ENCODE measurements around the gene PIAS4. TPM values are rescaled to one million over a fixed set of nuclear protein-coding genes. Genes with fewer than 3 reads are reported as not detected.
A peak's percentile ranks its signal among the peaks of the same experiment; 100 is the strongest.

PIAS4 gene, protein sequence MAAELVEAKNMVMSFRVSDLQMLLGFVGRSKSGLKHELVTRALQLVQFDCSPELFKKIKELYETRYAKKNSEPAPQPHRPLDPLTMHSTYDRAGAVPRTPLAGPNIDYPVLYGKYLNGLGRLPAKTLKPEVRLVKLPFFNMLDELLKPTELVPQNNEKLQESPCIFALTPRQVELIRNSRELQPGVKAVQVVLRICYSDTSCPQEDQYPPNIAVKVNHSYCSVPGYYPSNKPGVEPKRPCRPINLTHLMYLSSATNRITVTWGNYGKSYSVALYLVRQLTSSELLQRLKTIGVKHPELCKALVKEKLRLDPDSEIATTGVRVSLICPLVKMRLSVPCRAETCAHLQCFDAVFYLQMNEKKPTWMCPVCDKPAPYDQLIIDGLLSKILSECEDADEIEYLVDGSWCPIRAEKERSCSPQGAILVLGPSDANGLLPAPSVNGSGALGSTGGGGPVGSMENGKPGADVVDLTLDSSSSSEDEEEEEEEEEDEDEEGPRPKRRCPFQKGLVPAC
- total RNA-seq (32.6 and 35.4 TPM in 2 replicates), polyA plus RNA-seq (9.6 and 11.3 TPM in 2 replicates)

DNA sequence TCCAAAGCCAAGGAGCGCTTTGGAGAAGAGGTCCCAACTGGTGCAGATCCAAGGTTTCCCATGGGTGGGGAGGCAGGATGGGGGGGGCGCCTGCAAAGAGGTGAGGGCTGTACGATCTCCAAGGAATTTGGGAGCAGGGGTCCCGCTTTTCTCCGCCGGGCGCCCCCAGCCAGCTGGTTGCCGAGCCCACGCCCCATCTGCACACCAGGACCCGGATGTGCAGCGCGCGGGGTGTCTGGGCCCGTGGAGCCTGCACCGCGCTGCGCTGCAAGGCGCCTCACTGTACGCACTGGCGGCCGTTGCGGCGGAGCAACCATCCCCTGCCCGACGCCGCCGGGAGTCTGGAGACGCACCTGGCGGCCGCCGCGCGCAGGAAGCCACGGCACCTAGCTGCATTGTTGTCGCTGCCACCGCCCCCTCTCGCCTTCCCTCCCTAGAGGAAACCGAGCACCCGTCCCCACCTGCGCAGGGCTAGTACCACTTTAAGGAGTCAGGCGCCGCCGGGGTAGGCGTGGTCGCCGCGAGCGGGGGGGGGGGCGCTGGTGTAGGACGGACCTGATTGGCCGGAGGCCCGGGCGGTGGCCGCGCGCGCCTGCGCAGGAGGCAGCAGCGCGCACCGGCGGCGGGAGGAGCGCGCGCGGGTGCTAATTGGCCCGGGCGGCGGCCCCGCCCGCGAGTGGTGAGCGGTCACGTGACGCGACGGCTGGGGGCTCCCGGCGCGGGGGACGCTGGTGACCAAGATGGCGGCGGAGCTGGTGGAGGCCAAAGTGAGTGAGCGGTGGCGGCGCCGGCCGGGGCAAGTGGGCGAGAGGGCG lies at the start of gene PIAS4:
PIAS4 (plus strand) TSS at position 716 of the 815 bp plus-strand sequence; CDS start at position 741, 25 bp downstream.
- H3K9me3 ChIP-seq (ENCODE audit: low read depth): no peaks in the 10 kb centered on the region
- peaks cover 30% of the 10 kb centered on the region for H3K4me1 ChIP-seq (ENCODE audit: low read depth)
- H3K27ac ChIP-seq: peak within 1 kb of the TSS; percentile 81
- TF ChIP-seq, protein P1, sequence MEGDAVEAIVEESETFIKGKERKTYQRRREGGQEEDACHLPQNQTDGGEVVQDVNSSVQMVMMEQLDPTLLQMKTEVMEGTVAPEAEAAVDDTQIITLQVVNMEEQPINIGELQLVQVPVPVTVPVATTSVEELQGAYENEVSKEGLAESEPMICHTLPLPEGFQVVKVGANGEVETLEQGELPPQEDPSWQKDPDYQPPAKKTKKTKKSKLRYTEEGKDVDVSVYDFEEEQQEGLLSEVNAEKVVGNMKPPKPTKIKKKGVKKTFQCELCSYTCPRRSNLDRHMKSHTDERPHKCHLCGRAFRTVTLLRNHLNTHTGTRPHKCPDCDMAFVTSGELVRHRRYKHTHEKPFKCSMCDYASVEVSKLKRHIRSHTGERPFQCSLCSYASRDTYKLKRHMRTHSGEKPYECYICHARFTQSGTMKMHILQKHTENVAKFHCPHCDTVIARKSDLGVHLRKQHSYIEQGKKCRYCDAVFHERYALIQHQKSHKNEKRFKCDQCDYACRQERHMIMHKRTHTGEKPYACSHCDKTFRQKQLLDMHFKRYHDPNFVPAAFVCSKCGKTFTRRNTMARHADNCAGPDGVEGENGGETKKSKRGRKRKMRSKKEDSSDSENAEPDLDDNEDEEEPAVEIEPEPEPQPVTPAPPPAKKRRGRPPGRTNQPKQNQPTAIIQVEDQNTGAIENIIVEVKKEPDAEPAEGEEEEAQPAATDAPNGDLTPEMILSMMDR (IDR thresholded peaks at IDR 0.05; ENCODE audit: low read depth, low read length): no peak
- H3K27me3 ChIP-seq: no peaks in the 10 kb centered on the region
- no peaks in the 10 kb centered on the region for H3K36me3 ChIP-seq
- peak within 1 kb of the TSS; percentile 90 for H3K4me3 ChIP-seq
- peak; percentile 96 to 99 for DNase-seq (ENCODE audit: low read depth in 1 of 2, low spot score in 1 of 2)

DNA sequence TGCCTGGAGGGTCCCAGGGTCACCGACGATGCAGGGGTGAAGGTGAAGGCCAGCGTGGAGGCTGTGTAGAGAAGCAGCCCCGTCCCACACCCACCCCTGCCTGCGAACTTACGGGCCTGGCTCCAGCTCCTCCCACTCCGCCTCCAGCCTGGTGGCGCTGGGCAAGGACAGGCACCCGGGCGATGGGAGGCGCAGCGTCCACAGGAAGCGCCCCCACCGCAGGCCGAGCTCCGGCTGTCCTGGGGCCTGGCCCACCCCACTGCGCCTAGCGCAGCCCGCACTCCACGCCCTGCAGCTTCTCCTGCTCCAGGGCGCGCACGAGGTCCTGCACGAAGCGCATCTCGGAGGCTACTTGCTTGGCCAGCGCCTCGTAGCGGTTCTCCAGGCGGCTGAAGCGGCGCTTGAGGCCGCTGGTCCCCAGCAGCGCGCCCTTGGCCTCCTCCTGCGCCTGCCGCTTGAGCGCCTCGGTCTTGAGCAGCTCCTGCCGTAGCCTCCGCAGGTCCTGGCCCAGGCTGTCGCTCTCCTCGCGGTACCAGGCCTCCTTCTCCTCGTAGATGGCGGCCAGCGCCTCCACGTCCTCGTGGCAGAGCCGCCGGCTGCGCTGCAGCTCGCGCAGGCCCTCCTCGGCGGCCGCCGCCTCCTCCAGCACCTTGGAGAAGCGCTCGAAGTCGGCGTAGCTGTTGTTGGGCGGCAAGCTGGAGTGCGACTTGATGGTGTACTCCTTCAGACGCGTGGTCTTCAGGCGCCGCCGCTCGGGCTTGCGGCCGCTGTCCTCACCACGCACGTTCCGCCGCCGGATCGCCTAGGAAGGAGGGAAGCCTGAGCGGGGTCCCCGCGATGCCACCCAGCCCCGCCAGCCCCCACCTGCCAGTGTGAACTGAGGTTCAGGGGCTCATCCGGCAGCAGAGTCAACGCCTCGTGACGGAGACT lies 48.4 kb upstream of the PIAS4 start:
- Histone ChIP-seq H3K4me3 (no peak overlapping the region), H3K4me1 (ENCODE audit: low read depth) (no peaks in the 10 kb centered on the region), H3K9me3 (ENCODE audit: low read depth) (no peaks in the 10 kb centered on the region), H3K27ac (no peak overlapping the region), H3K27me3 (no peaks in the 10 kb centered on the region), H3K36me3 (peaks cover 54% of the 10 kb centered on the region)
- DNase-seq (ENCODE audit: low read depth in 1 of 2, low spot score in 1 of 2): no peak
- TF ChIP-seq, protein P1 (IDR thresholded peaks at IDR 0.05; ENCODE audit: low read depth, low read length): no peak

DNA sequence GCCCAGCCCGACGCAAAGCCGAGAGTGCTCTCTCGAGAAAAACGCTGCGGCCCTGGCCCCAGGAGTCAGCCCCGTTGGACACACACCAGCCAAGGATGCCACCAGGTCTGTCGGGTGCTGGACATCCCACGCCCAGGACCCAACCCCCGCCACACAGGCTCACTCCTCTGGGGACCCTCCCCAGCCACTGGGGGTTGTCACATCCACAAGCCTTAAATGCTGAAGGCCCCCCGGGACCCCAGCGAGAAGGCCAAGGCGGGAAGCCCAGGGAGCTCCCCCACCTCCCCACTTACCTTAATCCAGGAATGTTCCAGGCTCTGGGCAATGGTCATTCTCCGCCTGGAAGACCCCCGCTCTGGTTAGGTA lies 47.8 kb upstream of the PIAS4 start:
- H3K36me3 ChIP-seq: peaks cover 55% of the 10 kb centered on the region

DNA sequence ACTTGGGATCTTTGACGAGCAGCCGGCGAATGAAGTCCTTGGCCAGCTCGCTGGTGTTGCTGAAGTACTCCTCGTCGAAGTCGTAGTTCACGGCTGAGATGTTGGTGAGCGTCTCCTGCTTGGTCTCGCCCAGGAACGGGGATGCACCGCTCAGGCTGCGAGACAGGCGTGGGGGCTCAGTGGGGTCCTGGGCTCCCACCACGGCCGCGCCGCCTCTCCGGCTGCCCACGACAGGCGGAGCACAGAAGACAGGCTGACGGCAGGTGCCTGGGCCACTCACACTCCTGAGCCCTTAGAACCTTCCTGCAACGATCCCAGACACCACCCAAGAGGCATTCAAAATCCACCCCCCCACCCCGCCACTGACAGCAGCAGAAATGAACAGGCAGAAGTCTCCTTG lies 46.5 kb upstream of the PIAS4 start:
- H3K27ac ChIP-seq: peak overlapping the region; percentile 62
- H3K36me3 ChIP-seq: peaks cover 61% of the 10 kb centered on the region

More for the DNA sequence above, 47.8 kb upstream of the PIAS4 start:
- no peak for DNase-seq (ENCODE audit: low read depth in 1 of 2, low spot score in 1 of 2)
- H3K4me3 ChIP-seq: no peak overlapping the region
- H3K4me1 ChIP-seq (ENCODE audit: low read depth): no peaks in the 10 kb centered on the region
- TF ChIP-seq, protein P1 (IDR thresholded peaks at IDR 0.05; ENCODE audit: low read depth, low read length): no peak
- H3K9me3 ChIP-seq (ENCODE audit: low read depth): no peaks in the 10 kb centered on the region
- H3K27ac ChIP-seq: no peak overlapping the region
- no peaks in the 10 kb centered on the region for H3K27me3 ChIP-seq

More for the DNA sequence above, 46.5 kb upstream of the PIAS4 start:
- no peaks in the 10 kb centered on the region for H3K27me3 ChIP-seq
- TF ChIP-seq, protein P1 (IDR thresholded peaks at IDR 0.05; ENCODE audit: low read depth, low read length): no peak
- H3K9me3 ChIP-seq (ENCODE audit: low read depth): no peaks in the 10 kb centered on the region
- no peak for DNase-seq (ENCODE audit: low read depth in 1 of 2, low spot score in 1 of 2)
- H3K4me1 ChIP-seq (ENCODE audit: low read depth): no peaks in the 10 kb centered on the region
- no peak overlapping the region for H3K4me3 ChIP-seq

Measured in cardiac muscle cell (in vitro differentiated cells and primary cell).